Neural cell (in vitro differentiated cells): ENCODE measurements around the gene LRP5. TPM values are rescaled to one million over a fixed set of nuclear protein-coding genes. Genes with fewer than 3 reads are reported as not detected.
"Not testable (repeated sequence)": the region's sequence is repeated elsewhere in the genome, so short reads cannot be mapped to it uniquely, and the experiment has no call there.

Source experiments
- H2AFZ ChIP-seq: fragments of 200-600, 300-800 bp; sonication (generic), shearing (Covaris generic); 2 replicates; pipeline ENCODE4 v1.6.0; 2014; ENCODE audit warnings: low read depth, mild to moderate bottlenecking, antibody characterized with exemption, low read length, moderate library complexity
- H3F3A ChIP-seq: fragments of 200-600 bp; shearing (Covaris generic); 2 replicates; pipeline ENCODE4 v1.6.1; 2016; ENCODE audit warnings: mild to moderate bottlenecking, moderate library complexity, mixed read lengths, antibody characterized with exemption, low read length; ENCODE audit not compliant: insufficient read depth, poor library complexity, severe bottlenecking
- H3K27ac ChIP-seq: fragments of 200-600, 300-800 bp; sonication (generic), shearing (Covaris generic); 2 replicates; pipeline ENCODE4 v1.5.1; 2014; ENCODE audit warnings: mild to moderate bottlenecking, low read length, moderate library complexity
- H3K27me3 ChIP-seq: fragments of 300-800, 200-600 bp; sonication (generic), shearing (Covaris generic); 2 replicates; pipeline ENCODE4 v1.6.0; 2014; ENCODE audit warnings: mild to moderate bottlenecking, low read depth, low read length, moderate library complexity; ENCODE audit not compliant: insufficient read depth
- H3K36me3 ChIP-seq: fragments of 300-800, 200-600 bp; sonication (generic), shearing (Covaris generic); 2 replicates; pipeline ENCODE4 v1.5.1; 2014; ENCODE audit warnings: mild to moderate bottlenecking, antibody characterized with exemption, low read length, moderate library complexity; ENCODE audit not compliant: insufficient read depth
- H3K4me2 ChIP-seq: fragments of 300-800, 200-600 bp; sonication (generic), shearing (Covaris generic); 2 replicates; pipeline ENCODE4 v1.6.0; 2014; ENCODE audit warnings: mild to moderate bottlenecking, low read length
- H3K4me3 ChIP-seq: fragments of 300-800, 200-600 bp; sonication (generic), shearing (Covaris generic); 2 replicates; pipeline ENCODE4 v1.5.1; 2014; ENCODE audit warnings: mild to moderate bottlenecking, low read length, moderate library complexity
- H3K79me2 ChIP-seq: fragments of 200-600 bp; shearing (Covaris generic); replicated peaks from 2 replicates; pipeline ENCODE4 v1.6.0; 2014; ENCODE audit warnings: mild to moderate bottlenecking, low read length, moderate library complexity; ENCODE audit not compliant: insufficient read depth
- H3K9ac ChIP-seq: fragments of 300-800, 200-600 bp; sonication (generic), shearing (Covaris generic); 2 replicates; pipeline ENCODE4 v1.6.1; 2016; ENCODE audit warnings: mild to moderate bottlenecking, low read length, mixed read lengths
- H3K9me2 ChIP-seq: fragments of 200-600 bp; shearing (Covaris generic); 2 replicates; pipeline ENCODE4 v1.6.1; 2016; ENCODE audit warnings: mild to moderate bottlenecking, low read length, mixed read lengths; ENCODE audit not compliant: insufficient read depth
- H3K9me3 ChIP-seq: fragments of 200-600, 300-800 bp; sonication (generic), shearing (Covaris generic); 2 replicates; pipeline ENCODE4 v1.6.1; 2016; ENCODE audit warnings: mild to moderate bottlenecking, mixed run types, low read length, moderate library complexity, mixed read lengths
- H4K20me1 ChIP-seq: fragments of 200-600 bp; shearing (Covaris generic); 2 replicates; pipeline ENCODE4 v1.6.1; 2016; ENCODE audit warnings: mild to moderate bottlenecking, mixed run types; ENCODE audit not compliant: insufficient read depth
- CTCF ChIP-seq: fragments of 450-650 bp; IDR thresholded peaks from 2 replicates; pipeline ENCODE4 v1.5.1; 2014; ENCODE audit warnings: antibody characterized with exemption, mild to moderate bottlenecking, moderate library complexity; ENCODE audit not compliant: poor library complexity, severe bottlenecking
- EP300 ChIP-seq: fragments of 450-650 bp; conservative IDR thresholded peaks from 2 replicates; pipeline ENCODE4 v1.6.1; 2014; ENCODE audit warnings: antibody characterized with exemption, mild to moderate bottlenecking, moderate library complexity; ENCODE audit not compliant: poor library complexity, severe bottlenecking
- EZH2 ChIP-seq: fragments of 200-600, 300-800 bp; shearing (Covaris generic), sonication (generic); IDR thresholded peaks from 2 replicates; pipeline ENCODE4 v1.6.1; 2014; ENCODE audit warnings: antibody characterized with exemption, low read length, borderline replicate concordance, mild to moderate bottlenecking; ENCODE audit not compliant: insufficient read depth, poor library complexity, severe bottlenecking
- MXI1 ChIP-seq: fragments of 450-650 bp; conservative IDR thresholded peaks from 2 replicates; pipeline ENCODE4 v1.6.1; 2014; ENCODE audit warnings: antibody characterized with exemption, mild to moderate bottlenecking; ENCODE audit not compliant: poor library complexity, severe bottlenecking
- POLR2AphosphoS5 ChIP-seq: IDR thresholded peaks from 2 replicates; pipeline ENCODE4 v1.6.1; 2012
- RAD21 ChIP-seq: fragments of 450-650 bp; conservative IDR thresholded peaks from 2 replicates; pipeline ENCODE4 v1.6.1; 2014; ENCODE audit warnings: antibody characterized with exemption, mild to moderate bottlenecking, moderate library complexity
- REST ChIP-seq: IDR thresholded peaks from 2 replicates; pipeline ENCODE4 v1.6.1; 2012; ENCODE audit warnings: borderline replicate concordance
- SMC3 ChIP-seq: fragments of 450-650 bp; conservative IDR thresholded peaks from 2 replicates; pipeline ENCODE4 v1.6.1; 2014; ENCODE audit warnings: antibody characterized with exemption, mild to moderate bottlenecking, moderate library complexity; ENCODE audit not compliant: poor library complexity
- TAF1 ChIP-seq: IDR thresholded peaks from 2 replicates; pipeline ENCODE4 v1.6.1; 2012; ENCODE audit warnings: low read depth
- polyA plus RNA-seq: library from polyadenylated mRNA; depleted of rRNA; stranded (reverse); fragments of >200 nt; gene quantifications from 2 replicates; pipeline ENCODE4 v1.2.3, GENCODE V29; 2014

Gene LRP5
- polyA plus RNA-seq, 1 donor from 2014 or later = 3.0 TPM

GRCh38 chr11:68297812-68298658 lies 14.4 kb upstream of the LRP5 start:
- no peak overlapping the region for H3K9ac ChIP-seq
- H3K9me3 ChIP-seq = no peaks in the 10 kb centered on the region
- H3K4me2 ChIP-seq = no peak overlapping the region
- no peaks in the 10 kb centered on the region for H3K27me3 ChIP-seq
- TF ChIP-seq CTCF (peak; percentile 78), MXI1 (no peak), RAD21 (peak; percentile 75), SMC3 (peak; percentile 74)
- no peaks in the 10 kb centered on the region for H3K36me3 ChIP-seq
- H3F3A ChIP-seq = no peaks in the 10 kb centered on the region
- no peaks in the 10 kb centered on the region for H3K79me2 ChIP-seq
- H3K27ac ChIP-seq = no peak overlapping the region
- H3K9me2 ChIP-seq = no peaks in the 10 kb centered on the region
- H4K20me1 ChIP-seq = no peaks in the 10 kb centered on the region
- H3K4me3 ChIP-seq = no peak overlapping the region
- no peak overlapping the region for H2AFZ ChIP-seq

GRCh38 chr11:68298659-68299516 lies 13.5 kb upstream of the LRP5 start:
- H3K9me2 ChIP-seq = no peaks in the 10 kb centered on the region
- no peaks in the 10 kb centered on the region for H3K9me3 ChIP-seq
- H3K9ac ChIP-seq = no peak overlapping the region
- no peak overlapping the region for H3K4me2 ChIP-seq
- TF ChIP-seq EP300 (no peak), REST (no peak), TAF1 (no peak), RAD21 (no peak), EZH2 (no peak), MXI1 (no peak), CTCF (no peak), POLR2AphosphoS5 (no peak), SMC3 (no peak)
- H4K20me1 ChIP-seq = no peaks in the 10 kb centered on the region
- no peak overlapping the region for H3K4me3 ChIP-seq
- no peak overlapping the region for H2AFZ ChIP-seq
- H3F3A ChIP-seq = no peaks in the 10 kb centered on the region
- H3K27me3 ChIP-seq = no peaks in the 10 kb centered on the region
- no peaks in the 10 kb centered on the region for H3K36me3 ChIP-seq
- no peak overlapping the region for H3K27ac ChIP-seq
- no peaks in the 10 kb centered on the region for H3K79me2 ChIP-seq

GRCh38 chr11:68299517-68299879 lies 12.9 kb upstream of the LRP5 start:
- H3F3A ChIP-seq, H3K27ac ChIP-seq, H3K79me2 ChIP-seq, H3K4me3 ChIP-seq, H3K36me3 ChIP-seq, H3K9me2 ChIP-seq, H3K9ac ChIP-seq, H3K9me3 ChIP-seq, H4K20me1 ChIP-seq, H3K4me2 ChIP-seq, H3K27me3 ChIP-seq, H2AFZ ChIP-seq: not testable (repeated sequence)
